Endothelial cell (in vitro differentiated cells): Measurements from ENCODE around the gene PRSS22. TPM values are rescaled to one million over a fixed set of nuclear protein-coding genes. Genes with fewer than 3 reads are reported as not detected.

Source experiments
- DNase-seq: peaks from one replicate; pipeline ENCODE4 v3.0.0; 2021; ENCODE audit warnings: low spot score
- H3K27ac Mint-ChIP-seq: one replicate; pipeline ENCODE4 v1.8.0; 2021; ENCODE audit warnings: mixed read lengths, inconsistent platforms; ENCODE audit not compliant: unreplicated experiment
- H3K27me3 Mint-ChIP-seq: one replicate; pipeline ENCODE4 v1.8.0; 2021; ENCODE audit warnings: mild to moderate bottlenecking, moderate library complexity, mixed read lengths, inconsistent platforms; ENCODE audit not compliant: unreplicated experiment
- H3K36me3 Mint-ChIP-seq: one replicate; pipeline ENCODE4 v1.8.0; 2021; ENCODE audit warnings: mild to moderate bottlenecking, low read depth, mixed read lengths, inconsistent platforms; ENCODE audit not compliant: unreplicated experiment
- H3K4me1 Mint-ChIP-seq: one replicate; pipeline ENCODE4 v1.8.0; 2021; ENCODE audit warnings: mild to moderate bottlenecking, mixed read lengths, inconsistent platforms; ENCODE audit not compliant: unreplicated experiment
- H3K4me3 Mint-ChIP-seq: one replicate; pipeline ENCODE4 v1.8.0; 2021; ENCODE audit warnings: mild to moderate bottlenecking, mixed read lengths, inconsistent platforms; ENCODE audit not compliant: unreplicated experiment
- H3K9me3 Mint-ChIP-seq: one replicate; pipeline ENCODE4 v1.8.0; 2021; ENCODE audit warnings: mixed read lengths, inconsistent platforms; ENCODE audit not compliant: unreplicated experiment
- total RNA-seq: library from RNA; stranded (reverse); fragmentation: NEBNext Ultra II Directional; extraction: Animal tissue kit (Norgen Biotek cat#: 25700); gene quantifications from one replicate; pipeline ENCODE4 v1.2.1, GENCODE V29; 2021; ENCODE audit not compliant: unreplicated experiment
- TF ChIP-seq, protein P1 (sequence below): fragments of 200-600 bp; sonication (generic); IDR thresholded peaks from one replicate; pipeline ENCODE4 v1.5.0; 2021; ENCODE audit warnings: antibody characterized with exemption; ENCODE audit not compliant: unreplicated experiment

Gene PRSS22
- total RNA-seq, 1 donor from 2014 or later = 0.59 TPM

DNA sequence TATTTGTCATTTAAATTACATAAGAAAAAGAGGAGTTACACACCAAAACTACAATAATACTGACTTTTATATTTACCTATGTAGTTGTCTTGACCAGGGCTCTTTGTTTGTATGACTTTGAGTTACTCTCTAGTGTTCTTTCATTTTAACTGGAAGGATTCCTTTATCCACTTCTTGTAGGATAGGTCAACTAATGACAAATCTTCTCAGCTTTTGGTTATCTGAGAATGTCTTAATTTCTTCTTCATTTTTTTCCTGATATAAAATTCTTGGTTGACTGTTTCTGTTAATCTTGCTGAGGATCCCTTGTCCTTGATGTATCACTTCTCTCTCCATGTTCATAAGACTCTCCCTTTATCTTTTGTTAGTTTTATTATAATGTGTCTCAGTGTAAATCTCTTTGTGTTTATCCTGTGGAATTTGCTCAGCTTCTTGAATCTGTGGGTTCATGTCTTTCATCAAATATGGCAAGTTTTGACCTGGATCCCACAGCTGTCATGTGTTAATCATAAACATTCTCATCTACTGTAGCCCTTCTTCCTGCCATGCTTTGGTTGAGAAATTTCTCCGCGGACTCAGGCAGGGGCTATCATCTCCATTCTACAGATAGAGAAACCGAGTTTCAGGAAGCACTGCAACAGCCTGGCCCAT is 54.3 kb downstream of the PRSS22 start:
- H3K4me3 Mint-ChIP-seq = no peak overlapping the region
- TF ChIP-seq, protein P1, sequence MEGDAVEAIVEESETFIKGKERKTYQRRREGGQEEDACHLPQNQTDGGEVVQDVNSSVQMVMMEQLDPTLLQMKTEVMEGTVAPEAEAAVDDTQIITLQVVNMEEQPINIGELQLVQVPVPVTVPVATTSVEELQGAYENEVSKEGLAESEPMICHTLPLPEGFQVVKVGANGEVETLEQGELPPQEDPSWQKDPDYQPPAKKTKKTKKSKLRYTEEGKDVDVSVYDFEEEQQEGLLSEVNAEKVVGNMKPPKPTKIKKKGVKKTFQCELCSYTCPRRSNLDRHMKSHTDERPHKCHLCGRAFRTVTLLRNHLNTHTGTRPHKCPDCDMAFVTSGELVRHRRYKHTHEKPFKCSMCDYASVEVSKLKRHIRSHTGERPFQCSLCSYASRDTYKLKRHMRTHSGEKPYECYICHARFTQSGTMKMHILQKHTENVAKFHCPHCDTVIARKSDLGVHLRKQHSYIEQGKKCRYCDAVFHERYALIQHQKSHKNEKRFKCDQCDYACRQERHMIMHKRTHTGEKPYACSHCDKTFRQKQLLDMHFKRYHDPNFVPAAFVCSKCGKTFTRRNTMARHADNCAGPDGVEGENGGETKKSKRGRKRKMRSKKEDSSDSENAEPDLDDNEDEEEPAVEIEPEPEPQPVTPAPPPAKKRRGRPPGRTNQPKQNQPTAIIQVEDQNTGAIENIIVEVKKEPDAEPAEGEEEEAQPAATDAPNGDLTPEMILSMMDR = no peak
- H3K9me3 Mint-ChIP-seq = no peaks in the 10 kb centered on the region
- H3K4me1 Mint-ChIP-seq = no peaks in the 10 kb centered on the region
- peaks cover 4% of the 10 kb centered on the region for H3K27me3 Mint-ChIP-seq
- DNase-seq = no peak
- no peak overlapping the region for H3K27ac Mint-ChIP-seq
- peaks cover 4% of the 10 kb centered on the region for H3K36me3 Mint-ChIP-seq

Other genes starting within 250 kb of the PRSS22 start
- 24.3 TPM for gene KCTD5, start 175.6 kb downstream of the PRSS22 start, total RNA-seq
- gene PRSS27, start 137.9 kb downstream of the PRSS22 start, total RNA-seq = 0.90 TPM
- gene SRRM2, start 105.5 kb downstream of the PRSS22 start, total RNA-seq = 456 TPM
- 195 TPM for gene ELOB, start 80.9 kb downstream of the PRSS22 start, total RNA-seq
- not detected for gene PRSS33, start 70.6 kb downstream of the PRSS22 start, total RNA-seq
- not detected for gene PRSS41, start 59.7 kb downstream of the PRSS22 start, total RNA-seq
- gene PRSS21, start 40.9 kb downstream of the PRSS22 start, total RNA-seq = not detected
- 1.3 TPM for gene ZG16B, start 27.9 kb downstream of the PRSS22 start, total RNA-seq
- 24.9 TPM for gene FLYWCH2, start 25.0 kb upstream of the PRSS22 start, total RNA-seq
- gene FLYWCH1, start 53.8 kb upstream of the PRSS22 start, total RNA-seq = 50.8 TPM
- gene KREMEN2, start 106.1 kb upstream of the PRSS22 start, total RNA-seq = not detected
- 11.8 TPM for gene PAQR4, start 111.2 kb upstream of the PRSS22 start, total RNA-seq
- gene PKMYT1, start 122.3 kb upstream of the PRSS22 start, total RNA-seq = 12.2 TPM
- not detected for gene CLDN9, start 154.8 kb upstream of the PRSS22 start, total RNA-seq
- gene CLDN6, start 160.0 kb upstream of the PRSS22 start, total RNA-seq = 33.0 TPM
- 3.0 TPM for gene TNFRSF12A, start 162.2 kb upstream of the PRSS22 start, total RNA-seq
- gene HCFC1R1, start 165.8 kb upstream of the PRSS22 start, total RNA-seq = 28.7 TPM
- 22.9 TPM for gene THOC6, start 165.9 kb upstream of the PRSS22 start, total RNA-seq
- gene BICDL2, start 178.8 kb upstream of the PRSS22 start, total RNA-seq = 0.13 TPM
- gene MMP25, start 188.4 kb upstream of the PRSS22 start, total RNA-seq = 5.4 TPM
- 1.7 TPM for gene IL32, start 207.5 kb upstream of the PRSS22 start, total RNA-seq
- gene ZSCAN10, start 241.1 kb upstream of the PRSS22 start, total RNA-seq = 50.7 TPM